ENCODE results near the gene KCTD19. TPM values are rescaled to one million over a fixed set of nuclear protein-coding genes. Genes with fewer than 3 reads are reported as not detected.

Gene KCTD19
- total RNA-seq, 4 donors from 2014 or later: under 0.01 TPM; not detected in 3

DNA sequence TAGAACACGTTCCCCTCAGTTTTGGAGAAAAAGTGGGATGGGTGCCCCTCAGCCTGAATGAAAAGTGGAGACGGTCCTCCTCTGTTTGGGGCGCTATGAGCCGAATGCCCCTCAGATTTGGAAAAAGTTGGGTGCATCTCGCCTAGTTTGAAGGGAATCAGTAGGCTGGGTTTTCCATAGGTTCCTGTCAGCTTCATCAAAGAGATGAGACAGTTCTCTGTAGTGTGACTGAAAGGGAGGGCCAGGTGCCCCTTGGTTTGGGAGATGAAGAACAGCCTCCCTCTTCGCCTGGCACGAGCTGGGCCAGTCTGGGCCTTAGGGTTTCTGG is 78.5 kb downstream of the KCTD19 start:
- TF ChIP-seq, protein P1, sequence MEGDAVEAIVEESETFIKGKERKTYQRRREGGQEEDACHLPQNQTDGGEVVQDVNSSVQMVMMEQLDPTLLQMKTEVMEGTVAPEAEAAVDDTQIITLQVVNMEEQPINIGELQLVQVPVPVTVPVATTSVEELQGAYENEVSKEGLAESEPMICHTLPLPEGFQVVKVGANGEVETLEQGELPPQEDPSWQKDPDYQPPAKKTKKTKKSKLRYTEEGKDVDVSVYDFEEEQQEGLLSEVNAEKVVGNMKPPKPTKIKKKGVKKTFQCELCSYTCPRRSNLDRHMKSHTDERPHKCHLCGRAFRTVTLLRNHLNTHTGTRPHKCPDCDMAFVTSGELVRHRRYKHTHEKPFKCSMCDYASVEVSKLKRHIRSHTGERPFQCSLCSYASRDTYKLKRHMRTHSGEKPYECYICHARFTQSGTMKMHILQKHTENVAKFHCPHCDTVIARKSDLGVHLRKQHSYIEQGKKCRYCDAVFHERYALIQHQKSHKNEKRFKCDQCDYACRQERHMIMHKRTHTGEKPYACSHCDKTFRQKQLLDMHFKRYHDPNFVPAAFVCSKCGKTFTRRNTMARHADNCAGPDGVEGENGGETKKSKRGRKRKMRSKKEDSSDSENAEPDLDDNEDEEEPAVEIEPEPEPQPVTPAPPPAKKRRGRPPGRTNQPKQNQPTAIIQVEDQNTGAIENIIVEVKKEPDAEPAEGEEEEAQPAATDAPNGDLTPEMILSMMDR (IDR thresholded peaks at IDR 0.05; ENCODE audit: low read depth): no peak

DNA sequence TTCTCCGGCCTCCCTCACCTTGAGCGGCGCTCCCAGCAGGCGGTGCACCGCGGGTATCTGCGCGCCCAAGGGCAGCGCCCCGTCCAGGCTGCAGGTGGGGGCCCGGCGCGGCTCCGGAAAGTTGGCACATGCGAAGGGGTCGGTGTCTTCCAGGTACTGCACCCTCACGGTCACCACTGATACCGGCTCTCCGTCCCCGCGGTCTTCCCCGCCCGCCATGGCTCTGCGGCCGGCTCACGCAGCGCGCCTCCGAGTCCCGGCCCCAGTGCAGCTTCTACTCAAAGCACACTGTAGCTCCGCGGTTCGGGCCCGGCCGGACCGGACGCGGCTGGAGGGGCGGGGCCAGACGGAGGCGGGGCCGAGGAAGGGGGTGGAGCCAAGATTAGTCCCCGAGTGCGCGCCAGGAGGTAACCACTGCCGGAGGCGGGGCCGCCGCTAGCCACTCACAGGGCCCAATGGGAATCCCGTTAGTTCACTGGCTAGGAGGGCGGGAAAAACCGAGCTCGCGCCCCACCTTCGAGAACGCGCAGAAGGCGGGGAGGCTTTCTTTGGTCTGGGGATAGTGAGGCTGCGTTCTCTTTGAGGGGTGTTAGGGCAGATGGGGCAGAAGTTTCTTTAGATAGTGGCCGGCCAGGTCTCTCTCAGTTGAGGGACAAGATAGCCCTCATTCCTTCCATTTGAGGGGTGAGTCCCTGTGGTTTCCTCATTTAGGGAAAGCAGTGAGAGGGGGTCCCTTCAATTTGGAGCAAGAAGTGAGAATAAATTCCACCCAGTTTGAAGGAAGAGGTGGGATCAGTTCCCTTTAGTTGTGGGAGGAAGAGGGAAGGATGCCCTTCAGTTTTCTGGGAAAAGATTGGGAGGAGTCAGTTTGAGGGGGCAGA is 79.1 kb downstream of the KCTD19 start, which contains the start of gene FHOD1:
Gene FHOD1 (minus strand): TSS at position 290 of the 881 bp plus-strand sequence. CDS start 71 bp downstream, at position 219.
- TF ChIP-seq, protein P1 (IDR thresholded peaks at IDR 0.05; ENCODE audit: low read depth): no peak

DNA sequence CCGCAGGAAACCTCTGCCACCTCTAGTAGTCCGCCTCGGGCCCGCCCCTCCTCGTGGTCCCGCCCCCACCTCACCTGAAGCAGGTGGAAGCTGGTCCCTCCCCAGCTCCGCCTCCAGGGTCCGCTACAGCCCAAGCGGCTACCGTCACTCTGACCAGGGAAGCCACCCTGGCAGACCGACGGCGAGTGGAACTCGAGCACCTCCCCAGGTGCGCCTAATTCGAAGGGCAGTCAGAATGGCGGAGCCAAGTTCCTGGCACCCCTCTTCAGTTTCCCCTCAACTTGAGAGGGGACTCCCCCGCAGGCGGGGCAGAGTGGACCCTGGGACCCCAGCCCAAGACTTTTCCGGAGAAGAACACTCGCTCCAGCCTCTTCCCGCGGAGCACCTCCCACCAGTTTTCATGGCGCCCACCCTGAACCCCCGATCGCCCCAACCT is 79.8 kb downstream of the KCTD19 start:
- TF ChIP-seq, protein P1 (IDR thresholded peaks at IDR 0.05; ENCODE audit: low read depth): no peak

DNA sequence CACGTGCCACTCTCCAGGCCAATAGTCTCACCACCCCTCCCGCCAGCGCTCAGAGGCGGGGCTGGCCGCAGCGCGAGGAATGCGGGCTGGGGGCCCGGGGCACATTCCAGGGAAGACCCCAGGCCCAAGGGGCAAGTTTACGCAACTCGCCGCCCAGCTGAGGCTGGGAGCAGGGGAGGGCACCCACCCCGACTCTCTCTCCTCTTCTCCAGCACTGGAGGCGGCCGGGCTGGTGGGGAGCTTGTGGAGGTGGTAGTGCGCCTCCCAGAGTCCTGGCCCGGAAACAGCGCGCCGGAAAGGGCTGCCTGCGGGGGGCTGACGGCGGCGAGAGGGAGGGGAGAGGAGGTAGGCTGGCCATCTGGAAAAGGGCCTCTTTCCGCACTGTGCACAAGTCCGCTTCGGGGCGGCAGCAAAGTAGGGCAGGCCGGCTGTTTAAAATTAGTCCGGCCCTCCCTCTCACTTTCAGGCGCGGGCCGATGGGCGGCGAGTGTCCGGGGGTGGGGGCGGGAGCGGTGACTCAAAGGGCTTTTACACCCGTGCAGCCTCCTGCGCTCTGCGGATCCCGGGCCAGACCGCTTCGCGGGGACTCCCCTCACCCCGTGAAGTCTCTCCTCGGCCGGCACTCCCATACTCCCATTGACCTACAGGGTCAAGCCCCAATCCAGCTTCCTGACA is 80.3 kb downstream of the KCTD19 start:
- TF ChIP-seq, protein P1 (IDR thresholded peaks at IDR 0.05; ENCODE audit: low read depth): no peak

DNA sequence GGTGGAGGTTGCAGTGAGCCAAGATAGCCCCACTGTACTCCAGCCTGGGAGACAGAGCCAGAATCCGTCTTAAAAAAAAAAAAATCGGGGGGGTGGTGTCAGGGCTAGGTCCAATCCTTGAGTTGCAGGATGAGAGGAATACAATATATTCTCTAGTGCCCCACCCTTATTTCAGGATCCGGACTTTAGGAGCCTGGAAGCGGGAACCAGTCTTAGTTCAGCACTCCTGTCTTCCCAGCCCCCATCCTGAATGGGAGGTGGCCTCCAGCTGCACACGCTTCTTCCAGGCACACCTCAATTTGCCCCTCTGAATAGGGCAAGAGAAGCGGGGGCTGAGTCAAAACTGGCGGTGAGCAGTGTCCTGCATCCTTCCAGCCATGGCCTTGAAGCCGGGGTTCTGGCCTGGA is 80.9 kb downstream of the KCTD19 start:
- TF ChIP-seq, protein P1 (IDR thresholded peaks at IDR 0.05; ENCODE audit: low read depth): no peak

DNA sequence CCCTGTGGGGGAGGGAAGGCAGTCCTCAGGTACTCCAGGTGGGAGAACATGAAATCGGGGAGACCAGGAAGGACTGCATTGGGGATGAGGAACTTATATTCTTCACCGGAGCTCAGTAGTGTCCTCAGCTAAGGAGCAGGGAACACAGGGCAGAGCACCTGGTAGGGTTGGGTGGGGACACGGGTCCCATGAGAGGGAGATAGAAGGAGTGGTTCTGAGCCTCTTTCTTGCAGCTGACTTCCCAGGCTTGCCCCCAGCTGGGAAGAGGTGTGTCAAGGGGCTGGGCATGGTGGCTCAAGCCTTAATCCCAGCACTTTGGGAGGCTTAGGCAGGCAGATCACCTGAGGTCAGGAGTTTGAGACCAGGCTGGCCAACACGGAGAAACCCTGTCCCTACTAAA is 81.4 kb downstream of the KCTD19 start:
- TF ChIP-seq, protein P1 (IDR thresholded peaks at IDR 0.05; ENCODE audit: low read depth): no peak
